HCT116 (cell line): Measurements from ENCODE around the gene CORO2B. TPM values are rescaled to one million over a fixed set of nuclear protein-coding genes. Genes with fewer than 3 reads are reported as not detected.
A peak's percentile ranks its signal among the peaks of the same experiment; 100 is the strongest.

Experiments used
- ATAC-seq: fragments of 200-7000 bp; cut with Tn5 transposase; 2 replicates; pipeline ENCODE4 v1.9.1; 2020; ENCODE audit warnings: mild to moderate bottlenecking, moderate library complexity
- BruUV-seq: library from RNA; stranded (reverse); fragments of 400-500 nt; replicated peaks from 2 replicates; lab custom pipeline; 2021; lab: Mats Ljungman, UMichigan
- CTCF ChIA-PET: fragments of 300-600 bp; sonication (Branson Sonifier 250); formaldehyde crosslinking; loops from one replicate; lab custom pipeline; 2021; ENCODE audit warnings: antibody characterized with exemption; lab: Charles Lee
- POLR2A ChIA-PET: fragments of 300-600, 350-600 bp; sonication (Branson Sonifier 250); formaldehyde crosslinking; loops from one replicate; lab custom pipeline; 2021; ENCODE audit warnings: antibody characterized with exemption; lab: Charles Lee
- RAD21 ChIA-PET, 2 experiments: fragments of 300-600 bp; sonication (Branson Sonifier 250); formaldehyde crosslinking; loops; one replicate each; lab custom pipeline; 2023; ENCODE audit warnings: low total read pairs in 2 of 2; ENCODE audit not compliant: uncharacterized antibody in 2 of 2, unreplicated experiment in 2 of 2, low non-redundant PET in 1 of 2; lab: Charles Lee
- DNase-seq: peaks from one replicate; pipeline ENCODE4 v3.0.0-alpha.2; 2010; ENCODE audit warnings: low read depth, low spot score
- H2AFZ ChIP-seq: fragments of 200-600 bp; shearing (Covaris generic), sonication (generic); 2 replicates; pipeline ENCODE4 v1.6.1; 2017; ENCODE audit warnings: low read depth, mixed run types, mixed read lengths, antibody characterized with exemption, low read length; ENCODE audit not compliant: poor library complexity, severe bottlenecking
- H3K27ac ChIP-seq: 2 replicates; pipeline ENCODE4 v1.5.1; 2012; ENCODE audit warnings: low read depth, low read length
- H3K27me3 ChIP-seq: fragments of 200-600 bp; sonication (generic); 2 replicates; pipeline ENCODE4 v1.6.1; 2016; ENCODE audit warnings: mixed run types, low read length, mixed read lengths; ENCODE audit not compliant: insufficient read depth
- H3K36me3 ChIP-seq, 2 experiments: fragments of 200-500 bp in 1 of 2; fragments of 200-600 bp in 1 of 2; sonication (Bioruptor generic) in 1 of 2; sonication (generic) in 1 of 2; 2 replicates each; pipeline versions ENCODE4 v1.5.1 to v1.6.1; 2014 to 2016; ENCODE audit warnings: low read length in 2 of 2, inconsistent platforms in 1 of 2, mixed read lengths in 1 of 2, mixed run types in 1 of 2; ENCODE audit not compliant: insufficient read depth in 2 of 2, control insufficient read depth in 1 of 2
- H3K4me1 ChIP-seq, 2 experiments: fragments of 200-600 bp in 1 of 2; sonication (generic) in 1 of 2; 2 replicates each; pipeline versions ENCODE4 v1.5.1 to v1.6.1; 2012 to 2017; ENCODE audit warnings: low read length in 2 of 2, inconsistent platforms in 1 of 2, mild to moderate bottlenecking in 1 of 2, mixed read lengths in 1 of 2, mixed run types in 1 of 2, moderate library complexity in 1 of 2; ENCODE audit not compliant: insufficient read depth in 2 of 2, control insufficient read depth in 1 of 2
- H3K4me2 ChIP-seq: fragments of 200-600 bp; sonication (generic); 2 replicates; pipeline ENCODE4 v1.6.1; 2017; ENCODE audit warnings: mixed run types, low read length, mixed read lengths
- H3K4me3 ChIP-seq, 2 experiments: fragments of 200-600 bp in 1 of 2; sonication (generic) in 1 of 2; replicated peaks in 1 of 2; 2 replicates each; pipeline ENCODE4 v1.5.1; 2011 to 2016; ENCODE audit warnings: low read length in 2 of 2, control low read depth in 1 of 2, low read depth in 1 of 2, mild to moderate bottlenecking in 1 of 2, mixed read lengths in 1 of 2, mixed run types in 1 of 2
- H3K79me2 ChIP-seq: fragments of 200-600 bp; sonication (generic); 2 replicates; pipeline ENCODE4 v1.6.1; 2017; ENCODE audit warnings: mild to moderate bottlenecking, mixed run types, low read length, moderate library complexity, mixed read lengths; ENCODE audit not compliant: insufficient read depth
- H3K9ac ChIP-seq: fragments of 200-600 bp; sonication (generic); 2 replicates; pipeline ENCODE4 v1.6.1; 2016; ENCODE audit warnings: low read length, mixed read lengths
- H3K9me2 ChIP-seq: fragments of 200-600 bp; sonication (generic), shearing (Covaris generic); 2 replicates; pipeline ENCODE4 v1.6.1; 2017; ENCODE audit warnings: mixed run types, mild to moderate bottlenecking, moderate library complexity; ENCODE audit not compliant: insufficient read depth
- H3K9me3 ChIP-seq, 2 experiments: fragments of 200-500 bp in 1 of 2; fragments of 200-600 bp in 1 of 2; sonication (Bioruptor generic) in 1 of 2; sonication (generic) in 1 of 2; 2 replicates each; pipeline ENCODE4 v1.6.1; 2014 to 2017; ENCODE audit warnings: low read length in 2 of 2, mixed read lengths in 2 of 2, inconsistent platforms in 1 of 2, low read depth in 1 of 2, mild to moderate bottlenecking in 1 of 2, mixed run types in 1 of 2, moderate library complexity in 1 of 2; ENCODE audit not compliant: control insufficient read depth in 1 of 2, insufficient read depth in 1 of 2
- H4K20me1 ChIP-seq: fragments of 200-600 bp; sonication (generic), shearing (Covaris generic); 2 replicates; pipeline ENCODE4 v1.6.1; 2017; ENCODE audit warnings: mixed run types, mild to moderate bottlenecking, moderate library complexity; ENCODE audit not compliant: insufficient read depth
- ATF3 ChIP-seq: IDR thresholded peaks from 2 replicates; pipeline ENCODE4 v1.6.1; 2012
- CBX3 ChIP-seq: IDR thresholded peaks from 2 replicates; pipeline ENCODE4 v1.6.1; 2012; ENCODE audit warnings: low read depth
- CEBPB ChIP-seq: IDR thresholded peaks from 2 replicates; pipeline ENCODE4 v1.6.1; 2012; ENCODE audit warnings: low read depth
- CTCF ChIP-seq, 3 experiments: fragments of 200-600 bp in 1 of 3; sonication (generic) in 1 of 3; IDR thresholded peaks in 2 of 3; conservative IDR thresholded peaks in 1 of 3; 2 replicates each; pipeline ENCODE4 v1.5.1; 2012 to 2017; ENCODE audit warnings: low read depth in 2 of 3, low read length in 2 of 3, antibody characterized with exemption in 1 of 3, borderline replicate concordance in 1 of 3, control low read depth in 1 of 3, mild to moderate bottlenecking in 1 of 3, mixed read lengths in 1 of 3, mixed run types in 1 of 3, moderate library complexity in 1 of 3; ENCODE audit not compliant: insufficient read depth in 1 of 3
- EGR1 ChIP-seq: IDR thresholded peaks from 2 replicates; pipeline ENCODE4 v1.6.1; 2012; ENCODE audit warnings: low read depth
- ELF1 ChIP-seq: IDR thresholded peaks from 2 replicates; pipeline ENCODE4 v1.6.1; 2012; ENCODE audit warnings: low read depth, borderline replicate concordance
- EZH2phosphoT487 ChIP-seq: fragments of 200-600 bp; IDR thresholded peaks from 2 replicates; pipeline ENCODE4 v1.6.1; 2018; ENCODE audit warnings: antibody characterized with exemption, borderline replicate concordance
- FOSL1 ChIP-seq: IDR thresholded peaks from 2 replicates; pipeline ENCODE4 v1.6.1; 2012; ENCODE audit warnings: low read depth
- RAD21 ChIP-seq: IDR thresholded peaks from 2 replicates; pipeline ENCODE4 v1.6.1; 2012; ENCODE audit warnings: low read depth, mild to moderate bottlenecking
- REST ChIP-seq: IDR thresholded peaks from 2 replicates; pipeline ENCODE4 v1.6.1; 2012; ENCODE audit warnings: low read depth
- SP1 ChIP-seq: IDR thresholded peaks from 2 replicates; pipeline ENCODE4 v1.6.1; 2012; ENCODE audit warnings: low read depth
- TCF7L2 ChIP-seq: IDR thresholded peaks from 2 replicates; pipeline ENCODE4 v1.7.0; 2011; ENCODE audit warnings: borderline replicate concordance, inconsistent platforms; ENCODE audit not compliant: insufficient read depth, insufficient read length; ENCODE audit errors: extremely low read depth
- ZFX ChIP-seq: fragments of 450-650 bp; IDR thresholded peaks from 2 replicates; pipeline ENCODE4 v1.6.1; 2017
- intact Hi-C: fragments of 100-400 bp; cut with micrococcal nuclease; formaldehyde crosslinking; loops from 2 replicates; pipeline ENCODE4 v1.10.0; 2022
- total RNA-seq: library from RNA; stranded (reverse); gene quantifications from one replicate; pipeline ENCODE4 v1.2.1, GENCODE V29; 2021; ENCODE audit not compliant: unreplicated experiment

CORO2B gene
- total RNA-seq, 1 experiment from 2014 or later, result 2.8 TPM

GRCh38 chr15:68585574-68586273 lies 6.9 kb downstream of the CORO2B start:
- ChIA-PET POLR2A (interaction anchor here (2.1 kb wide), 1 partner anchor 9 kb away, joined by 6 read pairs; no protein-coding TSS in a partner anchor), RAD21 (no interaction called here), CTCF (interaction anchor here (1.1 kb wide), 1 partner anchor 13 kb away, joined by 3 read pairs; no protein-coding TSS in a partner anchor)
- peak overlapping the region; percentile 13 to 34 for H3K4me3 ChIP-seq
- ATAC-seq (peak; percentile 30), DNase-seq (no peak)
- no peaks in the 10 kb centered on the region for H3K36me3 ChIP-seq
- peaks cover 24 to 82% of the 10 kb centered on the region in 2 experiments for H3K4me1 ChIP-seq
- H3K9ac ChIP-seq, result peak overlapping the region; percentile 35
- H3K4me2 ChIP-seq, result peak overlapping the region; percentile 69
- intact Hi-C loops, result no loop called here
- H4K20me1 ChIP-seq, result no peaks in the 10 kb centered on the region
- TSS peak; percentile 99 for BruUV-seq
- H3K79me2 ChIP-seq, result no peaks in the 10 kb centered on the region
- H3K27me3 ChIP-seq, result no peaks in the 10 kb centered on the region
- no peaks in the 10 kb centered on the region for H3K9me3 ChIP-seq
- H2AFZ ChIP-seq, result no peak overlapping the region
- TF ChIP-seq ATF3 (no peak), FOSL1 (no peak), ZFX (no peak), TCF7L2 (no peak), SP1 (no peak), RAD21 (no peak), ELF1 (no peak), EGR1 (no peak), CBX3 (no peak), CEBPB (no peak), REST (no peak), CTCF (IDR thresholded peaks at IDR 0.05 in 2 of 3, conservative IDR thresholded peaks at IDR 0.05 in 1 of 3; ENCODE audit: borderline replicate concordance in 1 of 3, insufficient read depth in 1 of 3, low read depth in 2 of 3, low read length in 2 of 3) (no peak), EZH2phosphoT487 (no peak)
- TF ChIP-seq, all 23 proteins: peak for 0
- Histone ChIP-seq H3K9me2 (no peaks in the 10 kb centered on the region), H3K27ac (peak overlapping the region; percentile 25)
